Measurements from ENCODE around the gene SH2D3A. TPM values are rescaled to one million over a fixed set of nuclear protein-coding genes. Genes with fewer than 3 reads are reported as not detected.
A peak's percentile ranks its signal among the peaks of the same experiment; 100 is the strongest.

SH2D3A gene
- total and polyA plus RNA-seq, 10 donors, result 7.5 to 17.1 (median 10.2) TPM

- H3K4me3 ChIP-seq, result peak overlapping the region; percentile 28 to 76 (median 46)
- DNase-seq, result peak; percentile 95
- H3K9me3 ChIP-seq, result no peaks in the 10 kb centered on the region
- intact Hi-C loops (cut with DNase I; ENCODE audit: low total_unique reads), result no loop called here
- 6 to 19% (median 7%) methylated on average over 40 to 50 of the region's 50 CpGs for WGBS, 5 donors
- peaks cover 5 to 29% (median 15%) of the 10 kb centered on the region in 6 donors for H3K4me1 ChIP-seq
- H3K27ac ChIP-seq, result peak overlapping the region; percentile 7 to 85 (median 70)
- H3K36me3 ChIP-seq, result peaks cover 0 to 62% (median 36%) of the 10 kb centered on the region in 6 donors
- TF ChIP-seq POLR2AphosphoS5 (IDR thresholded peaks at IDR 0.05), result peak; percentile 71 to 86 (median 74)
- TF ChIP-seq POLR2A (IDR thresholded peaks at IDR 0.05), result no peak
- TF ChIP-seq, protein P1, sequence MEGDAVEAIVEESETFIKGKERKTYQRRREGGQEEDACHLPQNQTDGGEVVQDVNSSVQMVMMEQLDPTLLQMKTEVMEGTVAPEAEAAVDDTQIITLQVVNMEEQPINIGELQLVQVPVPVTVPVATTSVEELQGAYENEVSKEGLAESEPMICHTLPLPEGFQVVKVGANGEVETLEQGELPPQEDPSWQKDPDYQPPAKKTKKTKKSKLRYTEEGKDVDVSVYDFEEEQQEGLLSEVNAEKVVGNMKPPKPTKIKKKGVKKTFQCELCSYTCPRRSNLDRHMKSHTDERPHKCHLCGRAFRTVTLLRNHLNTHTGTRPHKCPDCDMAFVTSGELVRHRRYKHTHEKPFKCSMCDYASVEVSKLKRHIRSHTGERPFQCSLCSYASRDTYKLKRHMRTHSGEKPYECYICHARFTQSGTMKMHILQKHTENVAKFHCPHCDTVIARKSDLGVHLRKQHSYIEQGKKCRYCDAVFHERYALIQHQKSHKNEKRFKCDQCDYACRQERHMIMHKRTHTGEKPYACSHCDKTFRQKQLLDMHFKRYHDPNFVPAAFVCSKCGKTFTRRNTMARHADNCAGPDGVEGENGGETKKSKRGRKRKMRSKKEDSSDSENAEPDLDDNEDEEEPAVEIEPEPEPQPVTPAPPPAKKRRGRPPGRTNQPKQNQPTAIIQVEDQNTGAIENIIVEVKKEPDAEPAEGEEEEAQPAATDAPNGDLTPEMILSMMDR (IDR thresholded peaks at IDR 0.05 in 8 of 11, conservative IDR thresholded peaks at IDR 0.05 in 3 of 11), result peak; percentile 37 to 78 (median 66)
- no peaks in the 10 kb centered on the region for H3K27me3 ChIP-seq (replicated peaks in 1 of 7)
Observed at GRCh38 chr19:6753178-6754031, 13.8 kb downstream of the SH2D3A start.

- 71 to 77% (median 73%) methylated on average over 41 to 50 of the region's 50 CpGs for WGBS, 5 donors
- intact Hi-C loops (cut with DNase I; ENCODE audit: low total_unique reads), result no loop called here
- Histone ChIP-seq H3K9me3 (no peaks in the 10 kb centered on the region), H3K27ac (peak overlapping the region in 5 of 8 donors; percentile 69 to 85 (median 75)), H3K27me3 (replicated peaks in 1 of 7) (no peaks in the 10 kb centered on the region), H3K4me3 (peak overlapping the region in 5 of 8 donors; percentile 45 to 76 (median 48)), H3K36me3 (peaks cover 0 to 70% (median 44%) of the 10 kb centered on the region in 6 donors), H3K4me1 (peaks cover 5 to 29% (median 15%) of the 10 kb centered on the region in 6 donors)
- no peak for TF ChIP-seq POLR2A (IDR thresholded peaks at IDR 0.05)
- TF ChIP-seq, protein P1 (IDR thresholded peaks at IDR 0.05 in 8 of 11, conservative IDR thresholded peaks at IDR 0.05 in 3 of 11), result no peak
- TF ChIP-seq POLR2AphosphoS5 (IDR thresholded peaks at IDR 0.05), result no peak
- DNase-seq, result peak; percentile 76
Observed at GRCh38 chr19:6752256-6753177, 14.7 kb downstream of the SH2D3A start.

- Histone ChIP-seq H3K27ac (no peak overlapping the region), H3K36me3 (peaks cover 0 to 84% (median 56%) of the 10 kb centered on the region in 6 donors), H3K9me3 (no peaks in the 10 kb centered on the region), H3K4me1 (peaks cover 5 to 19% (median 14%) of the 10 kb centered on the region in 6 donors), H3K27me3 (replicated peaks in 1 of 7) (no peaks in the 10 kb centered on the region), H3K4me3 (no peak overlapping the region)
- intact Hi-C loops (cut with DNase I; ENCODE audit: low total_unique reads), result no loop called here
- TF ChIP-seq, protein P1 (IDR thresholded peaks at IDR 0.05 in 8 of 11, conservative IDR thresholded peaks at IDR 0.05 in 3 of 11), result no peak
- TF ChIP-seq POLR2AphosphoS5 (IDR thresholded peaks at IDR 0.05), result no peak
- no peak for TF ChIP-seq POLR2A (IDR thresholded peaks at IDR 0.05)
- WGBS, 5 donors, result 93 to 97% (median 97%) methylated on average over 16 of the region's 16 CpGs
- no peak for DNase-seq
Observed at GRCh38 chr19:6751189-6751588, 16.0 kb downstream of the SH2D3A start.

All from spleen (tissue), 11 donors.